ENCODE data around the gene GNRH2. TPM values are rescaled to one million over a fixed set of nuclear protein-coding genes. Genes with fewer than 3 reads are reported as not detected.

The GNRH2 gene
- total and polyA plus RNA-seq, 3 donors from 2014 or later, result 2.6 TPM; not detected in 2

DNA sequence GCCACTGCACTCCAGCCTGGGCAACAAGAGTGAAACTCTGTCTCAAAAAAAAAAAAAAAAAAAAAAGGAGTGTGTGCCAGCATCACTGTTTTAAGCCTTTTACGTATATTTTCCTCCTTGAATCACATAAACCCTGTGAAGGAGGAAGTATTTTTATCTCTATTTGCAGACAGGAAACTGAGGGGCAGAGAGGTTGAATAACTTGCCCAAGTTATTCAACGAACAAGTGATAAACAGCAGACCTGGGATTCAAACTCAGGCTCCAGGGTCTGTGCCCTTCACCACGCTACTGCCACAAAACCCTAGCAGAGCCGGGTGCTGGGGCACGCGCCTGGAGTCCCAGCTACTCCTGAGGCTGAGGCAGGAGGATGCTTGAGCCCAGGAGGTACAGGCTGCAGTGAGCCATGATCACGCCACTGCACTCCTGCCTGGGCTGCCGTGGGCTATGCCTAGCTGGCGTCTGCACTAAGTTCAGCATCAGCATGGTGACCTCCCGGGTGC is 50.5 kb downstream of the GNRH2 start:
- 59 to 63% methylated on average over 10 of the region's 10 CpGs for WGBS, 2 donors
- no peak overlapping the region for H3K27ac ChIP-seq
- no peaks in the 10 kb centered on the region for H3K9me3 ChIP-seq
- TF ChIP-seq, protein P1, sequence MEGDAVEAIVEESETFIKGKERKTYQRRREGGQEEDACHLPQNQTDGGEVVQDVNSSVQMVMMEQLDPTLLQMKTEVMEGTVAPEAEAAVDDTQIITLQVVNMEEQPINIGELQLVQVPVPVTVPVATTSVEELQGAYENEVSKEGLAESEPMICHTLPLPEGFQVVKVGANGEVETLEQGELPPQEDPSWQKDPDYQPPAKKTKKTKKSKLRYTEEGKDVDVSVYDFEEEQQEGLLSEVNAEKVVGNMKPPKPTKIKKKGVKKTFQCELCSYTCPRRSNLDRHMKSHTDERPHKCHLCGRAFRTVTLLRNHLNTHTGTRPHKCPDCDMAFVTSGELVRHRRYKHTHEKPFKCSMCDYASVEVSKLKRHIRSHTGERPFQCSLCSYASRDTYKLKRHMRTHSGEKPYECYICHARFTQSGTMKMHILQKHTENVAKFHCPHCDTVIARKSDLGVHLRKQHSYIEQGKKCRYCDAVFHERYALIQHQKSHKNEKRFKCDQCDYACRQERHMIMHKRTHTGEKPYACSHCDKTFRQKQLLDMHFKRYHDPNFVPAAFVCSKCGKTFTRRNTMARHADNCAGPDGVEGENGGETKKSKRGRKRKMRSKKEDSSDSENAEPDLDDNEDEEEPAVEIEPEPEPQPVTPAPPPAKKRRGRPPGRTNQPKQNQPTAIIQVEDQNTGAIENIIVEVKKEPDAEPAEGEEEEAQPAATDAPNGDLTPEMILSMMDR (IDR thresholded peaks at IDR 0.05), result no peak
- no peak for TF ChIP-seq POLR2A (IDR thresholded peaks at IDR 0.05)
- no peaks in the 10 kb centered on the region for H3K4me1 ChIP-seq
- H3K4me3 ChIP-seq, result no peak overlapping the region
- no peaks in the 10 kb centered on the region for H3K36me3 ChIP-seq (ENCODE audit: low read depth, missing control alignments)
- H3K27me3 ChIP-seq, result no peaks in the 10 kb centered on the region
- no peak for DNase-seq
- intact Hi-C loops (cut with DNase I; ENCODE audit: low total_unique reads), result no loop called here

DNA sequence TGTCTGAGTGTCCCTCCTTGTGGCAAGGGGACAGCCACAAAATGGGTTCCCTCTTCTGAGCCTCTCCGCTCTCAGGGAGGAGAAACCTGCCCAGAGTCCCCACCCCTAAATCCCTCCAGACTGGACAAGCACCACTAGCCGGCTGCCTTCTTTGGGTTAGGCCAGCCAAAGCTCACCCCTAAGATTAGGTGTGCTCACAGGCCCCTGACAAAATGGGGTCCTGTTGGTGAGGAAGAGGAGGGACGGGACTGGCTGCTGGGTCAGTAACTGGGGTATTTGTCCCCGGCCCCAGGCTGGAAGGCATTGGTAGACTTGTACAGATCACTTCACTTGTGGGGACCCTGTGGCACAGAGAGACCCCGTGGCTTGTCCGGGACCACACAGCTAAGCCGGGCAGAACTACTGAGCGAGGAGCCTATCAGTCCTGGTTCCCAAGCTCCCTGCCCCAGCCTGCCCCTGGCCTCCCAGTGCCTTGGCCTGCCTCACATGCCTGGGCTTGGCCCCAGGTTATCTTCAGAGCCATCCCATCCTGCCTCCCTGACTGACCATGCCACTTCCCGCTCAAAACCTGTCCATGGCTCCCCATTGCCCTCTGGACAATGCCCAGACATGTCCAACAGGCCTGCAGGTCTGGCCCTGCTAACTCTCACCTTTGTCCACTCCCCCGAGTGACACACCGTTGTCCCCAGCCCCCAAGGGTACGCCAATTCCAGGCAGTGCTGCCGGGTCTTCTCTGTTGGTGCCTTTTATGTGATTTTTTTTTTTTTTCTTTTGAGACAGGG is 51.6 kb downstream of the GNRH2 start:
- H3K9me3 ChIP-seq, result no peaks in the 10 kb centered on the region
- 85 to 93% methylated on average over 11 to 13 of the region's 13 CpGs for WGBS, 2 donors
- no peaks in the 10 kb centered on the region for H3K27me3 ChIP-seq
- DNase-seq, result no peak
- no peak overlapping the region for H3K27ac ChIP-seq
- H3K4me1 ChIP-seq, result no peaks in the 10 kb centered on the region
- intact Hi-C loops (cut with DNase I; ENCODE audit: low total_unique reads), result no loop called here
- no peaks in the 10 kb centered on the region for H3K36me3 ChIP-seq (ENCODE audit: low read depth, missing control alignments)
- no peak for TF ChIP-seq POLR2A (IDR thresholded peaks at IDR 0.05)
- TF ChIP-seq, protein P1 (IDR thresholded peaks at IDR 0.05), result no peak
- no peak overlapping the region for H3K4me3 ChIP-seq

Other genes starting within 250 kb of the GNRH2 start
- 1 to 10 TPM; 3.5 to 8.6 TPM for gene CPXM1, start 243.0 kb upstream of the GNRH2 start, total RNA-seq
- gene CPXM1, start 243.0 kb upstream of the GNRH2 start, polyA plus RNA-seq (ENCODE audit: insufficient read depth, low read depth, low replicate concordance), result 25.2 TPM
- 100 to 1,000 TPM in 1 of 2 donors, 10 to 100 TPM in 1; 53.6 to 177 TPM for gene C20orf141, start 228.6 kb upstream of the GNRH2 start, total RNA-seq
- gene C20orf141, start 228.6 kb upstream of the GNRH2 start, polyA plus RNA-seq (ENCODE audit: insufficient read depth, low read depth, low replicate concordance), result 154 TPM
- gene TMEM239, start 227.3 kb upstream of the GNRH2 start, total RNA-seq, result 100 to 1,000 TPM in 1 of 2 donors, 10 to 100 TPM in 1; 39.0 to 133 TPM
- gene TMEM239, start 227.3 kb upstream of the GNRH2 start, polyA plus RNA-seq (ENCODE audit: insufficient read depth, low read depth, low replicate concordance), result 77.3 TPM
- gene PCED1A, start 203.0 kb upstream of the GNRH2 start, total RNA-seq, result 10 to 100 TPM; 46.0 to 51.1 TPM
- gene PCED1A, start 203.0 kb upstream of the GNRH2 start, polyA plus RNA-seq (ENCODE audit: insufficient read depth, low read depth, low replicate concordance), result 20.8 TPM
- gene VPS16, start 202.9 kb upstream of the GNRH2 start, total RNA-seq, result 10 to 100 TPM; 24.3 to 31.4 TPM
- 27.3 TPM for gene VPS16, start 202.9 kb upstream of the GNRH2 start, polyA plus RNA-seq (ENCODE audit: insufficient read depth, low read depth, low replicate concordance)
- 10 to 100 TPM; 52.0 to 68.9 TPM for gene PTPRA, start 170.1 kb upstream of the GNRH2 start, total RNA-seq
- 83.8 TPM for gene PTPRA, start 170.1 kb upstream of the GNRH2 start, polyA plus RNA-seq (ENCODE audit: insufficient read depth, low read depth, low replicate concordance)
- 10 to 100 TPM; 37.4 to 55.9 TPM for gene MRPS26, start 2.4 kb downstream of the GNRH2 start, total RNA-seq
- 28.3 TPM for gene MRPS26, start 2.4 kb downstream of the GNRH2 start, polyA plus RNA-seq (ENCODE audit: insufficient read depth, low read depth, low replicate concordance)
- 1 to 10 TPM; 3.7 to 6.7 TPM for gene OXT, start 28.0 kb downstream of the GNRH2 start, total RNA-seq
- gene OXT, start 28.0 kb downstream of the GNRH2 start, polyA plus RNA-seq (ENCODE audit: insufficient read depth, low read depth, low replicate concordance), result 1.7 TPM
- gene AVP, start 41.1 kb downstream of the GNRH2 start, total RNA-seq, result 1 to 10 TPM in 1 of 2 donors, not detected in 1; 1.3 TPM
- gene AVP, start 41.1 kb downstream of the GNRH2 start, polyA plus RNA-seq (ENCODE audit: insufficient read depth, low read depth, low replicate concordance), result not detected
- 10 to 100 TPM; 20.5 to 20.7 TPM for gene FASTKD5, start 116.2 kb downstream of the GNRH2 start, total RNA-seq
- gene FASTKD5, start 116.2 kb downstream of the GNRH2 start, polyA plus RNA-seq (ENCODE audit: insufficient read depth, low read depth, low replicate concordance), result 28.2 TPM
- gene UBOX5, start 116.2 kb downstream of the GNRH2 start, total RNA-seq, result 10 to 100 TPM in 1 of 2 donors, 1 to 10 TPM in 1; 9.9 to 10.4 TPM
- gene UBOX5, start 116.2 kb downstream of the GNRH2 start, polyA plus RNA-seq (ENCODE audit: insufficient read depth, low read depth, low replicate concordance), result 9.9 TPM
- gene LZTS3, start 129.9 kb downstream of the GNRH2 start, total RNA-seq, result 10 to 100 TPM; 13.9 to 16.8 TPM
- gene LZTS3, start 129.9 kb downstream of the GNRH2 start, polyA plus RNA-seq (ENCODE audit: insufficient read depth, low read depth, low replicate concordance), result 7.2 TPM
- gene DDRGK1, start 161.1 kb downstream of the GNRH2 start, total RNA-seq, result 10 to 100 TPM; 78.9 to 93.8 TPM
- gene DDRGK1, start 161.1 kb downstream of the GNRH2 start, polyA plus RNA-seq (ENCODE audit: insufficient read depth, low read depth, low replicate concordance), result 57.2 TPM
- 10 to 100 TPM; 42.2 to 49.8 TPM for gene ITPA, start 165.9 kb downstream of the GNRH2 start, total RNA-seq
- gene ITPA, start 165.9 kb downstream of the GNRH2 start, polyA plus RNA-seq (ENCODE audit: insufficient read depth, low read depth, low replicate concordance), result 36.4 TPM
- 10 to 100 TPM in 1 of 2 donors, 1 to 10 TPM in 1; 9.2 to 10.7 TPM for gene SLC4A11, start 195.6 kb downstream of the GNRH2 start, total RNA-seq
- 10.7 TPM for gene SLC4A11, start 195.6 kb downstream of the GNRH2 start, polyA plus RNA-seq (ENCODE audit: insufficient read depth, low read depth, low replicate concordance)

Measured in testis (tissue), 3 donors.